Cardiac fibroblast (primary cell): ENCODE data around the gene SLC37A4.
"Not testable (repeated sequence)": the region's sequence is repeated elsewhere in the genome, so short reads cannot be mapped to it uniquely, and the experiment has no call there.

Experiments used
- DNase-seq, 2 donors: peaks; one replicate each; pipeline versions ENCODE4 v3.0.0 to v3.0.0-alpha.2; 2010; ENCODE audit warnings: low read depth in 2 of 2
- H3K4me3 ChIP-seq, 2 donors: replicated peaks in 1 of 2; 1 replicate in 1 of 2; 2 replicates in 1 of 2; pipeline ENCODE4 v1.5.1; 2011; ENCODE audit warnings: low read depth in 2 of 2, low read length in 2 of 2, mild to moderate bottlenecking in 2 of 2, moderate library complexity in 1 of 2
- CTCF ChIP-seq: IDR thresholded peaks from one replicate; pipeline ENCODE4 v1.5.1; 2011; ENCODE audit warnings: low read depth, mild to moderate bottlenecking, low read length, inconsistent platforms

The SLC37A4 gene

GRCh38 chr11:119061256-119061655, 30.6 kb upstream of the SLC37A4 start:
- H3K4me3 ChIP-seq = no peak overlapping the region
- no peak for DNase-seq
- TF ChIP-seq CTCF = no peak

GRCh38 chr11:119059128-119059527, 28.5 kb upstream of the SLC37A4 start:
- DNase-seq, H3K4me3 ChIP-seq: not testable (repeated sequence)

- DNase-seq = peak; percentile 96 to 97
- peak within 1 kb of the TSS; percentile 87 to 93 for H3K4me3 ChIP-seq
- peak; percentile 29 for TF ChIP-seq CTCF
Observed at GRCh38 chr11:119057000-119057769, 26.5 kb upstream of the SLC37A4 start, which contains the start of gene HYOU1. HYOU1 (minus strand) TSS chr11:119057205; CDS start chr11:119056160, 1,045 bp downstream.

- no peak for TF ChIP-seq CTCF
- H3K4me3 ChIP-seq = peak overlapping the region; percentile 87 to 93
- DNase-seq = peak; percentile 5 to 7
Observed at GRCh38 chr11:119056421-119056999, 25.8 kb upstream of the SLC37A4 start.

- peak; percentile 43 to 50 for DNase-seq
- TF ChIP-seq CTCF = peak; percentile 12
- peak overlapping the region; percentile 87 to 93 for H3K4me3 ChIP-seq
Observed at GRCh38 chr11:119055901-119056300, 25.2 kb upstream of the SLC37A4 start.

GRCh38 chr11:119054418-119054817, 23.7 kb upstream of the SLC37A4 start:
- H3K4me3 ChIP-seq = no peak overlapping the region
- TF ChIP-seq CTCF = no peak
- no peak for DNase-seq

- H3K4me3 ChIP-seq = no peak overlapping the region
- TF ChIP-seq CTCF = no peak
- no peak for DNase-seq
Observed at GRCh38 chr11:119052163-119052814, 21.6 kb upstream of the SLC37A4 start.
